DMS114 treated with DMSO at 0.1 percent for 48 hours (cell line): ENCODE results near the gene LSP1.

Source experiments
- DNase-seq: peaks from one replicate; lab custom pipeline; 2025; ENCODE audit not compliant: unreplicated experiment; lab: John Stamatoyannopoulos, UW

Gene LSP1

GRCh38 chr11:1913271-1914060, 60.6 kb downstream of the LSP1 start:
- no peak for DNase-seq

GRCh38 chr11:1915795-1916131, 62.9 kb downstream of the LSP1 start:
- no peak for DNase-seq

DNA sequence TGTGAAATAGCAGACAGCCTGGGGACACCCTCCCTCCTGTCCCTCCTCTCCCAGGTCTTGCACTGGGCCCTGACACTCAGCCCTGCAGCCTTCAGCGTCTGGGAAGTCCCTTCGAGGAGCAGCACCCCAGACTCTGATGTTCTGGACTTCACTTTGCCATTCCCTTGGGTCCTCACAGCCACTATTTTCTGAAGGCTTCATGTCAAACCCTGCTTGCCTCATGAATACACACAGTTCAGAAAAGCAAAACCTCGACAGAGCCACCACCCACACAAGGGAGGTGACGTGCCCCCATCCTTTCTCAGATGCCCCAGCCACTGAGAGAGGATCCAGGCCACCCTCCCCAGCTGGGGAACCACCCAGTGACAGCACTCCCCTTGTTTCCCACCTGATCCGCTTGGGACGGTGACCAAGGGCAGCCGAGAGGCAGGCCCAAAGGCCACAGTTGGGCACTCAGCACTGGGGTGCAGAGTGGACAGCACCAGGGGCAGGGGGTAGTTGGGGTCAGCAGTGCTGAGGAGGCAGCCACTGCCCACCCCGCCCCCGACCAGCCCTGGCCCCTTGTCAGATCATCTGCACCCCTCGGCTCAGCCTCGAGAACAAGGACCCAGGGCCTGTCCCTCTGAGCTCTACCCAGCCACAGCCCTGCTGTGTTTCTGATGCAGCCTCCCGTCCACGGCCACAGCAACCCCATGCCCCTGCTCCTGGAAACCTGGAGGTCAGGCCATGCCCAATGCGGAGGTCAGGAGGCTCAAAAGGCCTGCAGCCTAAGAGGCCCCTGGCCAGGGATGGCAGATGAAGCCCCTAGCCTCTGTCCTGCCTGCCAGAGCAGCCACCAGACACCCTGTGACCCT, 63.5 kb downstream of the LSP1 start:
- DNase-seq = no peak

DNA sequence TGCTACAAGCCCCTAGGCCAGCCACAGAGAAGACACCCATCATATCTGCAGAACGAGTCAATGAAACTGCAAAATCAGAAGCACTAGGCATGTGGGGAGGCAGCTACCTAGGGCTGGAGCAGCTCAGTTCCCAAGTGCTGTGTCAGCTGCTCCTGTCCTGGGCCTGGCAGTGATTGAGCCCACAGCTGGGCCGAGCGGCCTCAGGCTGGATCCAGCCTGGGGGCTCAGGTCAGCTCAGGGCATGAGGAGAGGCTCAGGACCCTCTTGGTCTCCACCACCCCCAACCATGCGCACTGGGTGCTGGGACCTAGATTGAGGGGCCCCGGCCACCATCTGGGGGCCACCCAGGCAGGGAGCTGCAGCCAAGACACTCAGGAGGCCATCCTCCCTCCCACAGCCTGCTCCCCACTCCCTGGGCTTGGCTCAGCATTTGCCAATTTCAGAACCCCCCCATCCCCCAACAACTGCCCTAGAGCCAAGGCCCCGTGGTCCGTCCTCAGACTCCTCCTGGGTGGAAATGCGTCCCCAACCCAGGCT, 64.2 kb downstream of the LSP1 start:
- DNase-seq = no peak

- no peak for DNase-seq
These were observed 64.9 kb downstream of the LSP1 start for GRCh38 chr11:1917523-1918435.

- DNase-seq = no peak
These were observed 65.8 kb downstream of the LSP1 start for GRCh38 chr11:1918436-1919315.

DNA sequence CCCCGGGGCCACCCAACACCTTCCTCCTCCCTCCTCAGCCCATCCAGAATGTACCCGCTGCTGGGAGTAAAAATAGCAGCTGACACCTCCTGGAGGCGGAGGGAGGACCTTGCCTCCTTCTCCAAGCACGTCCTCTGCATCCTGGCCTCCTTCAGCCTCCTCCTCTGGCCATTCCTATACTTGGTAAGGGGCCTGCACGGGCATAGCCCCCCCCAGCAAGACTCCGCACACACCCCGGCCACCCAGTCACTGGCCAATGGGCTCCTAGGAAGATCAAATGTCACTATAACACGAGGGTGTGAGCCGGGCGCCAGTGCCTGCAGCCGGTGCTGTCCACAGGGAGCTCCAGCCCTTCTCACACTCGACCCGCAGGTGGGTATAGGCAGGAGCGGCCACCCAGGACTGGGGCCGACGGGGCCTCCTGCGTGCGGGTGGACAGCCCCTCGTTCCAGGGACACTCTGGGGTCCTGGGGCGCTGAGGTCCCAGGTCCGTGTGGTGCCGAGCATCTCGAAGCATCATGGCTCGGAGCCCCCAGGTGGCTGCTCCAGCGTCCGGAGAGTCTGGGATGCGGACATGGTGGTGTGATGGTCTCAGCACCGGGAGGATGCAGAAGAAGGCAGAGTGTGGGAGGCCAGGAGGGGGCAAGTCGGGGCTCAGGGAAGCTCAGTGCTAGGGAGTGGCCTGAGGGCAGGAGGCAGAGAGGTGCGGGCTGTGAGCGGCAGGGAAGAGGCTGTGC, 66.7 kb downstream of the LSP1 start, which contains the start of gene TNNT3:
Gene TNNT3 (plus strand): TSS at position 313 of the 737 bp plus-strand sequence. CDS start 3,172 bp downstream, outside the sequence.
- no peak for DNase-seq

DNA sequence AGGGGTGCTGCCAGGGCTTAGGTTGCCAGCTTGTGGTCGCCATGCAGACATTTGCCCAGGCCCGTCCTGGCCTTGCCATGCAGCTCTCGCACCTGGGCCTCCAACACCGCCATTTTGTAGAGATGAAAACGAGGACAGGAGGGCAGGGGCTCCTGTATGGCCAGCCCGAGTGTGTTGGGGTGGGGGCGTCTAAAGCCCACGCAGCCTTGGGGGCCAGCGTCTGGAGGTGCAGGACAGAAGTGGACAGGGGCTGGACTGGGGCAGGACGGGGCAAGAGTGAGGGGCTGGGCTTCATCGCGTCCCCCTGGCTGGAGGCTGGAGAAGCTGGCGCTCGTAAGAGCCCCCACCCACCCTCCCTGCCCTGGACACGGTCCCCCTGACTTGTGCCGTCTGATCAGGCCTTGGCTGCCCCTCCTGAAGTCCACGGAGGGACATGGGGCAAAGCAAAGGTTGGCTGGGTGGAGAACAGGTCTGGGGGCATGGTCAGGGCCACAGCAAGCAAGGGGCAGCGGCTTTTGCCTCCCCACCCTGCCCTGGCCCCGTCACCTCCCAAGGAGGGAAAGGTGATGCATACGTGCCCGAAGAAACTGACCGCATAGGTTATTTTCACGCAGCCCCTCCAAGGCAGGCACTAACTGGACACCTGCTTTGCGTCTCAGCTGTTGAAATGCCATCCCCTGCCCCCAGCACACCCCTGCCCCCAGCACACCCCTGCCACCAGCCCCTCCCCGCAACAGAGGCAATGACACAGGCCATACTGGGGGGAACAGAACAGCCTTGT, 67.4 kb downstream of the LSP1 start:
- no peak for DNase-seq

DNA sequence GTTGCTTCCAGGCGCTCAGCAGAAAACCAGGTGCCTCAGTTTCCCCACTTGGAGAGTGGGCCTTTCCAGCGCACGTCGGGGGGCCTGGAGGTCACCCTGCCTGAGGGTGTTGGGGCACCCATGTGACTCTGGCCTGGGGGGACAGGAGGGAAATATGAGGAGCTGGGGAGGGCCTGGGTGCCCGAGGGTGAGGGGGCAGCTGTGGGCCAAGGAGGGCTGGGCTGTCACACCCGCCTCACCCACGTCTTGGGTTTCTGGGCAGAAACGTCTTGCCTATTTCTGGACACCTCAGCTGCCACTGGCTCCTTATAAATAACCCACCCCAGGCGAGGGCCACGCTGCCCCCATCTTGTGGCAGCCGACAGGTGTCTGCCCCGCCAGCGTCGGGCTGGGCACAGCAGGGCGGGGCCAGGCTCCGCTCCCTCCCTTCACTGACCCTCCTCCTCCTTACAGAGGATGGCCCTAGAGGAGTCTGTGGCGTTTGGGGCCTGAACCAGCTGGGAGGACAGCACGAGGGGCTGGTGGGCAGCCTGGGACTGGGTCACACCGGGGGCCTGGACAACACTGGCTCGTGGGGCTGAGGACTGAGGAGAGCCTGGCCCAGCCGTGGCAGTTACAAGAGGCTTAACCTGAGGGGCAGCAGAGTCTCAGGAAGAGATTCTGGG, 68.2 kb downstream of the LSP1 start:
- no peak for DNase-seq

DNA sequence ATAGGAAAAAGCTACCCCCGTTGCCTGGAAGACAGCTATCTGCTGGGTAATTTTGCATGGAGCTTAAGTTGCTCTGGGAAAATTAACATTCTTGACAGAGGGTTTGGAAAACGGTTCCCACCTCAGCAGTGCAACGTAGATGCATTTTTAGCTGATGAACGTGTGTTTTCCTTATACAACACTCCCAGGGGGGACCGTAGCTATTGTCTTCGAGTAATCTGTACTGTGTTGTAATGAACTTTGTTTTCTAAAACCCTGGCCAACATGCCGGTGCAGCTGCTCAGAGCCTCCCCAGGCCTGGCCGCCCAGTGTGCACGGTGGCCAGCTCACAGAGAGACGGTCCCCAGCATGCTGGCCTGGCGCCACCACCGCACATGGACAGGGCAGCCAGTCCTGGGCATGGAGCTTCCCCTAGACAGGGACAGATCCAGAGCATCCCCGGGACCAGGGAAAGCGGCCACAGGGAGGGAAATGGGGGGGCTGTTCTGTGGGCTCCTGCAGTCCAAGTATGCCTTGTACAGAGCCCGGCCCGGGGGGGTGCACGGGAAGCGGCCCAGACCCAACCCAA, 68.8 kb downstream of the LSP1 start:
- no peak for DNase-seq

DNA sequence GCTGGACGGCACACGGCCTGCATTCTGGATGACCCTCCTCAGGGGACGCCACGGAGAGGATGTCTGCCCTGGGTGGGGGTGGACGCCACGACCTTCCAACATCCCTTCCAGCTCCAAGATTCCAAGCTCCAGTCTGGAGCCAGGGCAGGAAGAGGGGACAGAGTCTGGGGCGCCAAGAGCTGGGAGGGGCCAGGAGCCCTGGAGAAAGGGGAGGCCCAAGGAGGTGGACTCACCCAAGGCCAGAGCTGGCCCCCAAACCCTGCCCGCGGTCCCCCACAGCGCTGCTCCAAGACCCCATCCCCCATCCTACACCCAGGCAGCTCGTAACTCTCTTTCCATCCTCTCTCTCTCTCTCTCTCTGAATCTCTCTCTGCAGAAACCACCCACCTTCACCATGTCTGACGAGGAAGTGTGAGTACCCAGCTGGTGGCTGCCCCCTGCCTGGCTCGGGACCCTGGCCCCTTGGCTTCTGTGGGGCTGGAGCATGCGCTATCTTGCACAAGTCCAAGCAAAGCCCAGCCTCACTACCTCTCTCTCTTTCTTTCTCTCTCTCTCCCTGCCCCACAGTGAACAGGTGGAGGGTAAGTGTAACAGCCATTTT, 69.7 kb downstream of the LSP1 start:
- no peak for DNase-seq

DNA sequence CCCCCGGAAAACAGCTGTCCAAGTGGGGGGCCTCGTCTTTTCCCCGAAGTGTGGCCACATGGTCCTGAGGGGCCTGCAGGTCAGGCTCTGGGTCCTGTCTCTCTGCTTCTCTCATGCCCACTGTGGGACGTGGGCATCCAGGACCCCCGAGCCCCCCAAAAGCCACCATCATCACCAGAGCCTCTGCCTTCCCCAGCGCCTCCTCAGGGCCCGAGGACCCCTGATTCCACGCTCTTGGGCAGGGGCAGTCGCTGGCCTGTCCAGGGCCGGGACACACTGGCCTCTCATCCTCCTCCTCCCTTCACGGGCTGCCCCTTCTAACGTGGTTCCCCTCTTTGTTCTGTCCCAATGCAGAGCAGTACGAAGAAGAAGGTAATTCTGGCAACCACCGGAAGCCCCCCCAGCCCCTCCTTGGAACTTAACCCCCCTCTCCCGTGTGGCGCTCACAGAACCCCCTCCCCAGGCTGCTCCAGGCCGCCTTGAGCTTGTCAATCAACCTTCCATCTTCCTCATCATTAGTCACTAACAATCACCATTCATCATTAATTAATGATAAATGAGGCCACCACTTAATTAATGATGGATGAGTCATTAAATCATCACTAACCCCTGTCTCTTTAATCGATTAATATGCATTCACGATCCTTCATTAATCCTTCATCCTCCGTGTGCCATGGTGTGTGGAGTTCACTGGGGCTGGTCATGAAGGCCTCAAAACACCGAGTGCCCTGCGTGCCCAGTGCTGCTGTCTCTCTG, 70.5 kb downstream of the LSP1 start:
- no peak for DNase-seq

GRCh38 chr11:1924181-1924580, 71.3 kb downstream of the LSP1 start:
- no peak for DNase-seq

DNA sequence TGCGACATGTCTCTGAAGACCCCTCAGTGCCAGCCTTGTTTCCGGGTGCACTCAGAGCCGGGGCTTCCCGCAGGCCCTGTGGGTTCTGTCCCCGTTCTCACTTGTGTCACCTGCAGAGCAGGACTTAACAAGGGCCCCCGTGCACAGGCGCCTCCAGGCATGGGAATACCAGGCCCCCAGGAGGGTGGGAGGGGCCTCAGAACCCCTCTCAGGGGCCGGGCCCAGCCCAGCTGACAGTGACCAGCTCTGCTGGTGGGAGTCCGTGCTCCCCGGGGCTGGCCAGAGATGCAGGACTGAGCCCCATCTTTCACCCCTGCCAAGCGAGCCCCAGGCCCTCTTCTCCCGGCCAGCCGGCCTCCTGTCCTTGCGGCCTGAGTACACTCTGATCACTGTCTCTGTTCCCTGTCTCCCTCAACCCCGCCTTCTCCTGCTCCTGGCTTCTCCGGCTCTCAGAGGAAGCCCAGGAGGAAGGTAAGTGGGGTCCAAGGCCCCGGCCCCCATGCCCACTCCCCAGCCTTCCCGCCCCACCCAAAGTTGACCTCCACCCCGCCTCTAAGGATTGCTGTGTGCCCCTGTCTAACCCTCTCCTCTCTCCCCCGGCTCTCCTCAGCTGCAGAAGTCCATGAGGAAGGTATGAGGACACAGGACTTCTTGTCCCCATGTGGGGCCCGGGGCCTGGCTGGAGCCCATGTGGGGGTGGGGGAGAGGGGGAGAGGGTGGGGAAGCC, 71.9 kb downstream of the LSP1 start:
- DNase-seq = no peak

GRCh38 chr11:1925373-1926155, 72.7 kb downstream of the LSP1 start:
- DNase-seq = no peak
